HEK293 (cell line): ENCODE data around the gene MRPS11.
A peak's percentile ranks its signal among the peaks of the same experiment; 100 is the strongest.
"Not testable (repeated sequence)": the region's sequence is repeated elsewhere in the genome, so short reads cannot be mapped to it uniquely, and the experiment has no call there.

Source experiments
- CTCF ChIA-PET: fragments of 350-600 bp; formaldehyde crosslinking; extraction: SDS; loops from one replicate; lab custom pipeline; 2021; ENCODE audit warnings: antibody characterized with exemption; lab: Yijun Ruan, JAX
- POLR2A ChIA-PET: fragments of 300-600 bp; formaldehyde crosslinking; extraction: SDS; loops from one replicate; lab custom pipeline; 2020; ENCODE audit warnings: antibody characterized with exemption, inconsistent platforms; lab: Yijun Ruan, JAX
- H3K27ac ChIP-seq: fragments of 200-500 bp; sonication (Bioruptor generic); 2 replicates; pipeline ENCODE4 v1.5.1; 2014; ENCODE audit warnings: low read depth, low read length, control low read depth, inconsistent platforms; ENCODE audit errors: extremely low read depth
- H3K36me3 ChIP-seq, 2 experiments: fragments of 200-500 bp in 1 of 2; sonication (Bioruptor generic) in 1 of 2; 1 replicate in 1 of 2; 2 replicates in 1 of 2; pipeline ENCODE4 v1.5.1; 2014 to 2017; ENCODE audit warnings: inconsistent platforms in 2 of 2, low read length in 2 of 2; ENCODE audit not compliant: control insufficient read depth in 2 of 2, insufficient read depth in 1 of 2
- H3K4me1 ChIP-seq: fragments of 200-500 bp; sonication (Bioruptor generic); 2 replicates; pipeline ENCODE4 v1.5.1; 2014; ENCODE audit warnings: mild to moderate bottlenecking, low read length, inconsistent platforms; ENCODE audit not compliant: control insufficient read depth, insufficient read depth
- H3K4me3 ChIP-seq: 2 replicates; pipeline ENCODE4 v1.5.1; 2011; ENCODE audit warnings: low read depth, mild to moderate bottlenecking, control low read depth, low read length, moderate library complexity
- H3K9me3 ChIP-seq: fragments of 200-500 bp; sonication (Bioruptor generic); 2 replicates; pipeline ENCODE4 v1.5.1; 2014; ENCODE audit warnings: low read depth, low read length, inconsistent platforms; ENCODE audit not compliant: control insufficient read depth, insufficient read depth
- ATF2 ChIP-seq: fragments of 450-650 bp; formaldehyde crosslinking; IDR thresholded peaks from 2 replicates; pipeline ENCODE4 v1.5.1; 2016; ENCODE audit warnings: missing biosample characterization, missing genetic modification characterization, low read depth
- OSR2 ChIP-seq: fragments of 450-650 bp; formaldehyde crosslinking; IDR thresholded peaks from 2 replicates; pipeline ENCODE4 v1.5.1; 2016; ENCODE audit warnings: missing biosample characterization, missing genetic modification characterization
- PRDM10 ChIP-seq: fragments of 450-650 bp; formaldehyde crosslinking; IDR thresholded peaks from 2 replicates; pipeline ENCODE4 v1.5.1; 2016; ENCODE audit warnings: missing biosample characterization, missing genetic modification characterization
- SP7 ChIP-seq: fragments of 450-650 bp; formaldehyde crosslinking; IDR thresholded peaks from 2 replicates; pipeline ENCODE4 v1.5.1; 2016; ENCODE audit warnings: missing biosample characterization, missing genetic modification characterization
- TRIM28 ChIP-seq: IDR thresholded peaks from 2 replicates; pipeline ENCODE4 v1.6.1; 2011; ENCODE audit warnings: low read length, control low read depth, borderline replicate concordance
- WT1 ChIP-seq: fragments of 450-650 bp; formaldehyde crosslinking; IDR thresholded peaks from 2 replicates; pipeline ENCODE4 v1.5.1; 2016; ENCODE audit warnings: missing biosample characterization, missing genetic modification characterization
- ZBTB20 ChIP-seq: fragments of 450-650 bp; formaldehyde crosslinking; IDR thresholded peaks from 2 replicates; pipeline ENCODE4 v1.5.1; 2016; ENCODE audit warnings: missing biosample characterization, missing genetic modification characterization
- ZNF26 ChIP-seq: fragments of 450-650 bp; formaldehyde crosslinking; IDR thresholded peaks from 2 replicates; pipeline ENCODE4 v1.5.1; 2016; ENCODE audit warnings: missing biosample characterization, missing genetic modification characterization
- ZNF302 ChIP-seq: fragments of 450-650 bp; formaldehyde crosslinking; IDR thresholded peaks from 2 replicates; pipeline ENCODE4 v1.5.1; 2016; ENCODE audit warnings: missing biosample characterization, missing genetic modification characterization, low read depth
- ZNF311 ChIP-seq: fragments of 450-650 bp; formaldehyde crosslinking; IDR thresholded peaks from 2 replicates; pipeline ENCODE4 v1.5.1; 2017; ENCODE audit warnings: missing biosample characterization, missing genetic modification characterization, borderline replicate concordance
- ZNF341 ChIP-seq: fragments of 450-650 bp; formaldehyde crosslinking; IDR thresholded peaks from 2 replicates; pipeline ENCODE4; 2016; ENCODE audit warnings: low read depth, missing biosample characterization, missing genetic modification characterization
- ZNF366 ChIP-seq: fragments of 450-650 bp; formaldehyde crosslinking; conservative IDR thresholded peaks from 2 replicates; pipeline ENCODE4 v1.5.1; 2016; ENCODE audit warnings: missing biosample characterization, missing genetic modification characterization
- ZNF416 ChIP-seq: fragments of 450-650 bp; formaldehyde crosslinking; IDR thresholded peaks from 2 replicates; pipeline ENCODE4 v1.5.1; 2016; ENCODE audit warnings: missing biosample characterization, missing genetic modification characterization
- ZNF560 ChIP-seq: fragments of 450-650 bp; formaldehyde crosslinking; IDR thresholded peaks from 2 replicates; pipeline ENCODE4 v1.5.1; 2017; ENCODE audit warnings: missing biosample characterization, missing genetic modification characterization, borderline replicate concordance
- ZNF670 ChIP-seq: fragments of 450-650 bp; formaldehyde crosslinking; IDR thresholded peaks from 2 replicates; pipeline ENCODE4 v1.5.1; 2016; ENCODE audit warnings: missing biosample characterization, missing genetic modification characterization, low read depth
- ZNF777 ChIP-seq: fragments of 450-650 bp; formaldehyde crosslinking; IDR thresholded peaks from 2 replicates; pipeline ENCODE4 v1.5.1; 2017; ENCODE audit warnings: missing biosample characterization, missing genetic modification characterization, borderline replicate concordance

Gene MRPS11

DNA sequence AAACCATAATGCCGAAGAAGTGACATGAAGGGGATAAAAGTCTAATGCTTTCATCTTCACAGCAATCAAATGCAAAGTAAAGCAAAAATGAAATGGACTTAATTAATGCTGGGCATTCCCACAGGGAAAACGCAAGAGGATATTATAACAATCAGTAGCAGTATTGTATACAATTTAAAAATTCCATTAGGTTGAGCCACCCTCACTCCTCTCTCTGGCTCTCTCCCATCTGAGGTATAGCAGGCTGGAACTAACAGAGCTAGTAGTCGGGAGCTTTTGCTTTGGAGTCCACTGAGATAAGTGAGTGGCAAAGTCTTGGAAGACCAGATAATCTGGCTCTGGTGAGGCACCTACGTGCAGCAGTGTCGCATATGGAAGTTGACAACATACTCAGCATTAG, 45.1 kb downstream of the MRPS11 start:
- POLR2A ChIA-PET: no interaction called here

GRCh38 chr15:88513195-88513594, 45.7 kb downstream of the MRPS11 start:
- TF ChIP-seq ZNF302 (tag by site-specific recombination) (no peak), SP7 (tag by site-specific recombination) (peak; percentile 79), ZNF416 (tag by site-specific recombination) (no peak)
- Histone ChIP-seq H3K4me3 (no peak overlapping the region), H3K36me3 (peaks cover 9 to 52% of the 10 kb centered on the region in 2 experiments), H3K9me3 (no peaks in the 10 kb centered on the region), H3K4me1 (no peaks in the 10 kb centered on the region), H3K27ac (no peak overlapping the region)
- CTCF ChIA-PET: interaction anchor here (0.6 to 1.0 kb wide), 2 partner anchors 36 to 1943 kb away, joined by 3 read pairs; no protein-coding TSS in a partner anchor
- POLR2A ChIA-PET: no interaction called here

More for the DNA sequence above, 45.1 kb downstream of the MRPS11 start:
- Histone ChIP-seq H3K27ac (no peak overlapping the region), H3K36me3 (peaks cover 9 to 56% of the 10 kb centered on the region in 2 experiments), H3K4me3 (no peak overlapping the region), H3K9me3 (no peaks in the 10 kb centered on the region), H3K4me1 (no peaks in the 10 kb centered on the region)
- no peak for TF ChIP-seq ZBTB20 (tag by site-specific recombination)
- TF ChIP-seq ZNF311 (tag by site-specific recombination): no peak
- TF ChIP-seq ATF2 (tag by site-specific recombination): no peak
- TF ChIP-seq ZNF26 (tag by site-specific recombination): no peak
- CTCF ChIA-PET: interaction anchor here (0.6 to 1.0 kb wide), 2 partner anchors 36 to 1944 kb away, joined by 3 read pairs; no protein-coding TSS in a partner anchor

GRCh38 chr15:88518903-88519302, 51.4 kb downstream of the MRPS11 start:
- Histone ChIP-seq H3K4me3 (no peak overlapping the region), H3K27ac (no peak overlapping the region), H3K9me3 (no peaks in the 10 kb centered on the region), H3K36me3 (peaks cover 13 to 14% of the 10 kb centered on the region in 2 experiments), H3K4me1 (no peaks in the 10 kb centered on the region)
- CTCF ChIA-PET: interaction anchor here (0.5 to 0.9 kb wide), 2 partner anchors 95 to 241 kb away, joined by 3 read pairs; no protein-coding TSS in a partner anchor
- TF ChIP-seq ZNF341 (no peak), PRDM10 (no peak), ZNF366 (tag by site-specific recombination) (no peak), ZNF670 (tag by site-specific recombination) (no peak), OSR2 (tag by site-specific recombination) (no peak), ZNF777 (tag by site-specific recombination) (no peak), ZNF560 (tag by site-specific recombination) (no peak), WT1 (no peak), TRIM28 (no peak)
- POLR2A ChIA-PET: no interaction called here

- H3K27ac ChIP-seq, H3K4me3 ChIP-seq, H3K4me1 ChIP-seq, POLR2A ChIA-PET, H3K9me3 ChIP-seq, CTCF ChIA-PET: not testable (repeated sequence)
- H3K36me3 ChIP-seq: peaks cover 16 to 33% of the 10 kb centered on the region in 2 experiments
Measured at GRCh38 chr15:88524094-88524493, 56.6 kb downstream of the MRPS11 start.
